SK-N-MC (cell line): Measurements from ENCODE around the gene ZNF841.
"Not testable (repeated sequence)": the region's sequence is repeated elsewhere in the genome, so short reads cannot be mapped to it uniquely, and the experiment has no call there.

ENCODE experiments used
- DNase-seq: peaks from one replicate; pipeline ENCODE4 v3.0.0-alpha.2; 2011; ENCODE audit warnings: low read depth, low spot score
- H3K27ac ChIP-seq: fragments of 200-600 bp; sonication (generic); 2 replicates; pipeline ENCODE4 v1.5.1; 2016; ENCODE audit warnings: mixed run types
- H3K36me3 ChIP-seq: fragments of 200-600 bp; sonication (generic); 2 replicates; pipeline ENCODE4 v1.6.1; 2017; ENCODE audit warnings: antibody characterized with exemption, low read length, mixed read lengths; ENCODE audit not compliant: insufficient read depth
- H3K4me3 ChIP-seq: fragments of 200-600 bp; sonication (generic); 2 replicates; pipeline ENCODE4 v1.5.1; 2016
- H3K9ac ChIP-seq: fragments of 200-600 bp; sonication (generic); 2 replicates; pipeline ENCODE4 v1.8.0; 2017; ENCODE audit warnings: mixed run types, mixed read lengths; ENCODE audit not compliant: insufficient read length
- H3K9me3 ChIP-seq: fragments of 200-600 bp; sonication (generic); 2 replicates; pipeline ENCODE4 v1.6.1; 2017; ENCODE audit warnings: low read depth, mild to moderate bottlenecking, antibody characterized with exemption, low read length, moderate library complexity, mixed read lengths
- EZH2 ChIP-seq: fragments of 200-600 bp; sonication (generic); IDR thresholded peaks from one replicate; pipeline ENCODE4 v1.6.1; 2017; ENCODE audit warnings: antibody characterized with exemption
- FOXP2 ChIP-seq: optimal IDR thresholded peaks from 2 replicates; pipeline ENCODE3; 2011; ENCODE audit warnings: mild to moderate bottlenecking, moderate library complexity; ENCODE audit not compliant: insufficient read depth; ENCODE audit errors: extremely low read length, control extremely low read depth
- POLR2AphosphoS5 ChIP-seq: IDR thresholded peaks from 2 replicates; pipeline ENCODE4 v1.6.1; 2012; ENCODE audit warnings: mild to moderate bottlenecking, low read depth, low read length, borderline replicate concordance

Gene ZNF841

DNA sequence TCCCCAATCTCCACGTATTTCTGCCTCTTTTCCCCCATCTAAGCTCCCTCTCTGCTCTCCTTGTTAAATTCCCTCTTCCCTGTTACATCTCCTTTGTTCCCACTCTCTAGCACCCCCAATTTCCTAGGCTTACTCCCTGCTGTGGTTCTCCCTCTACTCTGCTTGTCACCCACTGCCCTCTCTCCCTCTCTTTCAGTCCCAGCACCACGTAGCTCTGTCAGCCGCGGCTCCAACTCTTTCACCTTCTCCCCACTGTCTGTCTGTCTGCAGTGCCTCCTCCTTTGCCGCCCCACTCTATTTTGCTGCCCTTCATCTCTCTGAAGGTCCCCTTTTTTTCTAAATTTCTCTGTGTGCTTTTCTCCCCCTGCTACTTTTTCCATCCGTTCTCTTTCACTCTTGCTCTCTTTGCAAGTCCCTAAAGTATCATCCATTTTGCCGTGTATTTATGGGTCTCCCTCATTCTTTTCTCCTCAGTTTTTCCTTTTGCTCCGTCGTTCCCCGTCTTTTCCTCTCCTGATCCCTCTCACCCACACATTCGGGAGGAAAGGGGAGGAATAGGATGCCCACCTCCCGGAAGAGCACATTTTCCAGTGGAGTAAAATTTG is 937 bp downstream of the ZNF841 start:
- DNase-seq = no peak
- H3K27ac ChIP-seq = no peak overlapping the region
- peak overlapping the region; percentile 87 for H3K9ac ChIP-seq
- H3K4me3 ChIP-seq = peak overlapping the region; percentile 90
- H3K36me3 ChIP-seq = peaks cover 35% of the 10 kb centered on the region
- H3K9me3 ChIP-seq = peaks cover 16% of the 10 kb centered on the region; the same call in 1 of the 2 replicates
- TF ChIP-seq FOXP2 (no peak), EZH2 (no peak), POLR2AphosphoS5 (no peak)

GRCh38 chr19:52086481-52086880 is 9.1 kb downstream of the ZNF841 start:
- Histone ChIP-seq H3K4me3 (no peak overlapping the region), H3K9ac (no peak overlapping the region), H3K9me3 (peaks cover 16% of the 10 kb centered on the region; the same call in 1 of the 2 replicates), H3K36me3 (peaks cover 81% of the 10 kb centered on the region), H3K27ac (no peak overlapping the region)
- no peak for TF ChIP-seq POLR2AphosphoS5
- no peak for TF ChIP-seq FOXP2
- no peak for TF ChIP-seq EZH2
- DNase-seq = no peak

DNA sequence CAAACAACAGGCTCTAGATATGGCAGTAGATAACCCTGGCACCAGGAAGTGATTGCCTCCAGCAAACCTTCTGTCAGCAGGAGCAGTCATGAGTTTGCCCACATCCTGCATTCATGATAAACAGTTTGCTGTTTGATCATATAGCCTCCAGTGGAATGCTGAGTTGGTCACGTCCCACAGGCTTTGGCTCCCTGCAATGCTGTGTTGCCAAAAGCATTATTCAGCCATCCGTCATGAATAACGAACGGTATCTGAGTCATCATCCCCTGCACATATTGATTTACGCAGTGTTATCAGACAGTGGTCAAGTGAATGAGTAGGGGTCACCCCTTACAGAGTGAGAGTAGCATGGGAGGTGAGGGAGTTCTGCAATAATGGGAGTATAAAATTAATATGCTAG is 25.1 kb downstream of the ZNF841 start:
- H3K27ac ChIP-seq = no peak overlapping the region
- H3K4me3 ChIP-seq = no peak overlapping the region
- no peak overlapping the region for H3K9ac ChIP-seq
- no peak for DNase-seq
- no peak for TF ChIP-seq FOXP2
- TF ChIP-seq POLR2AphosphoS5 = no peak
- no peak for TF ChIP-seq EZH2
- peaks cover 66% of the 10 kb centered on the region for H3K36me3 ChIP-seq
- H3K9me3 ChIP-seq = peaks cover 33% of the 10 kb centered on the region

- no peak overlapping the region for H3K27ac ChIP-seq
- no peak overlapping the region for H3K9ac ChIP-seq
- no peak for TF ChIP-seq POLR2AphosphoS5
- no peak for TF ChIP-seq FOXP2
- TF ChIP-seq EZH2 = no peak
- no peak for DNase-seq
- peaks cover 33% of the 10 kb centered on the region for H3K9me3 ChIP-seq
- H3K36me3 ChIP-seq = peaks cover 66% of the 10 kb centered on the region
- no peak overlapping the region for H3K4me3 ChIP-seq
These were observed 25.9 kb downstream of the ZNF841 start for GRCh38 chr19:52069653-52070052.

GRCh38 chr19:52066258-52066863 is 29.2 kb downstream of the ZNF841 start:
- peaks cover 53% of the 10 kb centered on the region for H3K36me3 ChIP-seq
- peaks cover 27% of the 10 kb centered on the region for H3K9me3 ChIP-seq
- no peak for TF ChIP-seq FOXP2
- no peak for TF ChIP-seq POLR2AphosphoS5
- no peak for TF ChIP-seq EZH2

DNA sequence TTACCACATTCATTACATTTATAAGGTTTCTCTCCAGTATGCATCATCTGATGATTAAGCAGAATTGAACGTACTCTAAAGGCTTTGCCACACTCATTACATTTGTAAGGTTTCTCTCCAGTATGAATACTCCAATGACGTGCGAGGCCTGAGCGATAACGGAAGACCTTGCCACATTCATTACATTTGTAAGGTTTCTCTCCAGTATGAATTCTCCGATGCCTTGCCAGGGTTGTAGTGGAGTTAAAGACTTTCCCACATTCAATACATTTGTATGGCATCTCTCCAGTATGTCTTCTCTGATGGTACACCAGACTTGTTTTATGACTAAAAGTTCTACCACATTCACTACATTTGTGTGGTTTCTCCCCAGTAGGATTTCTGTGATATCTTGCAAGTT is 30.2 kb downstream of the ZNF841 start:
- Histone ChIP-seq H3K9ac (no peak overlapping the region), H3K4me3 (no peak overlapping the region), H3K27ac (no peak overlapping the region), H3K36me3 (peaks cover 44% of the 10 kb centered on the region), H3K9me3 (peaks cover 20% of the 10 kb centered on the region)
- TF ChIP-seq POLR2AphosphoS5 = no peak
- TF ChIP-seq FOXP2 = no peak
- no peak for DNase-seq

More at GRCh38 chr19:52066258-52066863, 29.2 kb downstream of the ZNF841 start:
- H3K4me3 ChIP-seq = no peak overlapping the region
- DNase-seq = no peak
- no peak overlapping the region for H3K9ac ChIP-seq
- no peak overlapping the region for H3K27ac ChIP-seq

DNA sequence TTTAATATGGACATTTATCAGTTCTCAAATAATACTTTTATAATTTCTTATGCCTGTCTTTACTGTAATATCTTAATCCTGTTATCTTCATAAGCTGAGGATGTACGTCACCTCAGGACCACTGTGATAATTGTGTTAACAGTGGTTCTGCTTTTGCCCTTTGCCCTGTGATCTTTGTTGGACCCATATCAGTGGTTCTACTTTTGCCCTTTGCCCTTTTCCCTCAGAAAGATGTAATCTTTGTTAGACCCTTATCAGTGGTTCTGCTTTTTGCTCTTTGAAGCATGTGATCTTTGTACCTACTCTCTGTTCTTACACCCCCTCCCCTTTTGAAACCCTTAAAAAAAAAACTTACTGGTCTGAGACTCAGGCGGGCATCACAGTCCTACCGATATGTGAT is 39.1 kb downstream of the ZNF841 start:
- not testable (repeated sequence) for H3K9me3 ChIP-seq, H3K36me3 ChIP-seq, H3K27ac ChIP-seq, H3K4me3 ChIP-seq, DNase-seq, H3K9ac ChIP-seq

- H3K36me3 ChIP-seq, H3K27ac ChIP-seq, DNase-seq, H3K9ac ChIP-seq, H3K4me3 ChIP-seq, H3K9me3 ChIP-seq: not testable (repeated sequence)
These were observed 43.8 kb downstream of the ZNF841 start for GRCh38 chr19:52051736-52052135.

DNA sequence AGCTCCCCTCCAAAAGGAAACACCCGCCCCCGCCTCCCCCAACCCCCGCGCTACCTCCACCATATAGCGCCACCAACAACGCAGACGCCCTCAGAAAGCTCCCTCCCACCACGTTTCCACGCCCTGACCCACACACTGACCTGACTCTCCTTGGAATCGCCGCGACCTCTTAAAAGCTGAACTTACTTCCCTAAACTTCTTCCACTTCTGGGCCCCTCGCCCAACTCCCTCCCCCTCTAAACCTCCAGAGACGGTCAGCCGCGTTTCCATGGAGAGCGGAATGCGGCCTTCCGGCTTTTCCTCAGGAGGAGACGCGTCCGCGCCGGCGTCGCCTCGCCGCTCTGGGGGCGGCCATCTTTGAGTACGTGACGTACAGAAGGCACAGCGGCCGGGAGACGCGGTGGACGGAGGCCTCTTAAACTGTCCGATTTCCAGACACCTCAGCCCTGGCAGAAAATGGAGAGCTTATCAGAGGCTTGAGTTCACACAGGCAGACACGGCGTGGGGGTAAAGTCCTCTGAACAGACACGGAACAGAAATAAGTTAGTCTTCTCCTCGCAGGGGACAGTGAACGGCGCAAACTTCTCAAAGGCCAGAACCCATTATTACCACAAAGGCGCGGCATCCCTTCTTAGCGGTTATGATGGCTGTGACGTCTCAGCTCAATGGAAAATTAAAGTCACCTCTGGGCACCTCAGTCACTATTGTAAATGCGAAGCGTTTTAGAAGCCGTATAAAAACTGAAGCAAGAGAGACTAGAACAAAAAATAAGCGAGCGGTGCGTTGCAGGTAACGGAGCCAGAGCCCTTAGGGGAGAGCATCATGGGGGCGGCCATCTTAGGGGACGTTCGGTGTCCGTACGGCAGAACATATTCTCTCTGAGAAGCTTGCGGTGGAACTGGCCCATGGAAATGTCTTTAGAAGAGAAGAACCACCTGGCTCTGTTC is 46.7 kb downstream of the ZNF841 start, which contains the start of gene ZNF432:
ZNF432 (minus strand) TSS at position 284 of the 947 bp plus-strand sequence. CDS start 1,970 bp downstream, outside the sequence.
- peaks cover 15% of the 10 kb centered on the region; the same call in 1 of the 2 replicates for H3K36me3 ChIP-seq
- H3K9me3 ChIP-seq = peaks cover 6% of the 10 kb centered on the region; the same call in 1 of the 2 replicates
- H3K9ac ChIP-seq = peak within 1 kb of the TSS; percentile 47
- H3K27ac ChIP-seq = no peak within 1 kb of the TSS
- peak within 1 kb of the TSS; percentile 64 for H3K4me3 ChIP-seq
- no peak for DNase-seq
- TF ChIP-seq EZH2 (no peak), POLR2AphosphoS5 (peak; percentile 36; the same call in 1 of the 2 replicates), FOXP2 (no peak)
